Measurements from ENCODE around the gene UGT1A8. TPM values are rescaled to one million over a fixed set of nuclear protein-coding genes. Genes with fewer than 3 reads are reported as not detected.

Gene UGT1A8
- total and polyA plus RNA-seq, 2 of the 4 experiments (the other 2 are of a cell fraction): not detected

DNA sequence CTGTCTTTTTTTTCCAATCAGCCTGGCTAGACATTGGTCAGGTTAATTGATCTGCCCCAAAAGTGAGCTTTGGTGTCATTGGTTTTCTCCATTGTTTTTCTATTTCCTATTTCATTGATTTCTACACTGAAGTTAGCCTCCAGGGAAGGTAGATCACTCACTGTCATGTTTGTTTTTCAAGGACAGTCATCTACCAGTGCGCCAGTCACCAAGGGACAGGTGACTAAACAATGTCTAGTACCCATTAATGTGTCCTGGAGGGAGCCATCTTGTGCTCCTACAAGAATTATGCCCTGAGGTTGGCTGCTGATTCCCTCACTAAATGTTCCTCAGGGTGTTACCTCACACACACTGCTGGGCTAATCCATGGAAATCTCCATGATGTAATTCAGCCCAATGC, 33.2 kb upstream of the UGT1A8 start:
- TF ChIP-seq MXI1 (IDR thresholded peaks at IDR 0.05; ENCODE audit: borderline replicate concordance, low read depth, low read length): no peak
- TF ChIP-seq USF2 (IDR thresholded peaks at IDR 0.05; ENCODE audit: low read depth, low read length): no peak
- no peak for TF ChIP-seq BHLHE40 (IDR thresholded peaks at IDR 0.05; ENCODE audit: low read depth, low read length)
- TF ChIP-seq POLR2A (IDR thresholded peaks at IDR 0.05; ENCODE audit: low read depth, low read length): no peak
- no peak for TF ChIP-seq FOS (IDR thresholded peaks at IDR 0.05; ENCODE audit: low read depth, low read length)
- no peak for TF ChIP-seq CTCF (conservative IDR thresholded peaks at IDR 0.05; ENCODE audit: low read depth, low read length)
- TF ChIP-seq RAD21 (IDR thresholded peaks at IDR 0.05; ENCODE audit: low read length): no peak
- intact Hi-C loops (cut with micrococcal nuclease) (no loop called here), dilution Hi-C loops (cut with HindIII; ENCODE audit: low sequenced_read_pairs, unreplicated experiment) (no loop called here), in situ Hi-C loops (cut with MboI; ENCODE audit: low sequenced_read_pairs) (no loop called here)
- Histone ChIP-seq H3K27me3 (ENCODE audit: control insufficient read depth, insufficient read depth, low read length) (peaks cover 2% of the 10 kb centered on the region; the same call in 1 of the 2 replicates), H3K18ac (ENCODE audit: low read depth, low read length) (no peak overlapping the region), H3K27ac (ENCODE audit: insufficient read depth, low read length) (no peak overlapping the region), H2BK5ac (ENCODE audit: low read depth, low read length, poor library complexity, severe bottlenecking) (no peak overlapping the region), H2AFZ (replicated peaks; ENCODE audit: low read length, poor library complexity) (no peak overlapping the region), H4K91ac (ENCODE audit: insufficient read depth, low read depth, low read length) (no peak overlapping the region), H4K20me1 (ENCODE audit: insufficient read depth, low read length) (no peaks in the 10 kb centered on the region), H2BK120ac (ENCODE audit: low read depth, low read length) (no peak overlapping the region), H3K9me1 (ENCODE audit: insufficient read depth, low read length) (no peaks in the 10 kb centered on the region), H2BK15ac (ENCODE audit: low read depth, low read length) (no peak overlapping the region), H3K23ac (ENCODE audit: low read depth, low read length) (no peak overlapping the region), H3K4ac (ENCODE audit: low read depth, low read length) (no peak overlapping the region), H2AK9ac (replicated peaks; ENCODE audit: low read depth, low read length, poor library complexity) (no peak overlapping the region), H4K5ac (ENCODE audit: low read depth, low read length) (no peak overlapping the region), H3K36me3 (ENCODE audit: control insufficient read depth, insufficient read depth, low read length) (no peaks in the 10 kb centered on the region), H3K4me3 (ENCODE audit: insufficient read depth, low read depth, low read length) (no peak overlapping the region), H3K14ac (replicated peaks; ENCODE audit: low read depth, low read length) (no peak overlapping the region), H3K4me2 (ENCODE audit: low read depth, low read length) (no peak overlapping the region), H3K4me1 (ENCODE audit: control insufficient read depth, insufficient read depth, low read length) (no peaks in the 10 kb centered on the region), H3K79me1 (ENCODE audit: low read depth in 1 of 2, low read length in 2 of 2) (no peaks in the 10 kb centered on the region), H2BK20ac (ENCODE audit: low read depth, low read length) (no peak overlapping the region), H3K56ac (ENCODE audit: extremely low read depth, insufficient read depth, low read length) (no peak overlapping the region), H2AK5ac (ENCODE audit: low read depth, low read length) (no peak overlapping the region), H3K9ac (ENCODE audit: low read depth, low read length) (no peak overlapping the region), H3K9me3 (ENCODE audit: control insufficient read depth, insufficient read depth, low read length) (no peaks in the 10 kb centered on the region), H4K8ac (ENCODE audit: low read depth in 2 of 2, low read length in 2 of 2) (no peak overlapping the region)
- no peak for DNase-seq
- POLR2A ChIA-PET (ENCODE audit: unreplicated experiment): no interaction called here
- no peak for ATAC-seq (ENCODE audit: low read depth)
- CTCF ChIA-PET: no interaction called here
- no TSS peak for BruUV-seq (replicated peaks)
- WGBS, 2 experiments (ENCODE audit: extremely low coverage in 2 of 2, insufficient read length in 1 of 2): no CpG with 5 or more reads among the region's 1 CpG

All from IMR-90 (cell line).